Gastroesophageal sphincter (tissue), 2 donors: ENCODE results near the gene MARVELD2.

Experiments used
- EP300 ChIP-seq: sonication (generic); formaldehyde crosslinking; IDR thresholded peaks from one replicate; pipeline ENCODE4 v1.6.1; 2017; ENCODE audit warnings: antibody characterized with exemption, mild to moderate bottlenecking
- POLR2A ChIP-seq, 2 donors: fragments of 450-650 bp; IDR thresholded peaks; one replicate each; pipeline ENCODE4 v1.6.1; 2017; ENCODE audit warnings: antibody characterized with exemption in 2 of 2, mild to moderate bottlenecking in 2 of 2, moderate library complexity in 1 of 2

DNA sequence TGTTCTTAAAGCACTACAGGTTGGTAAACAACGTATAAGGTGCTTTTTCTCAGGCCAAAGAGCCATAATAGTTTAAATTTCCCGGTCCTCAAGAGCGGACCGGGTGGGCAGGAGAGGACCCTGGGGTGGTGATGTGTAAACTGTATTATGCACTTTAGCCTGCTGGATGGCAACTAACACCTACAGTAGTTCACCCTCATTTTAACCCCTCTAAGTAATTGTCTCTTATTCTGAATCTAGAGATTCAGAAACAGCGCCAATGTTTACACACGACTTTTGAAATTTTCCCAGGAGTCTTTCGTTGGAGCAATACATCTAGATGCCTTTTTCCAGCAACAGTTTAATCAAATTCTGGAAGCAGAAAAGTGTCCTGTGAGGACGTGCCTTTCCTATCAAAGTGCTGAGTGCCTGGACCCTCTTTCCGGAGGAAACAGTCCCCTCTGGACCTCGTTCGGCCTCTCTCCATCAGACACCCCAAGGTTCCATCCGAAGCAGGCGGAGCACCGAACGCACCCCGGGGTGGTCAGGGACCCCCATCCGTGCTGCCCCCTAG, 77.0 kb downstream of the MARVELD2 start:
- TF ChIP-seq EP300 = no peak
- no peak for TF ChIP-seq POLR2A (IDR thresholded peaks at IDR 0.05)
